Peyer's patch (tissue), 4 donors: ENCODE data around the gene IKBKG. TPM values are rescaled to one million over a fixed set of nuclear protein-coding genes. Genes with fewer than 3 reads are reported as not detected.

Experiments
- DNase-seq, 3 donors: peaks; one replicate each; pipeline ENCODE4 v3.0.0-alpha.2; 2017 to 2019
- H3K27ac ChIP-seq, 4 donors: fragments of 200-600 bp; sonication (generic); one replicate each; pipeline ENCODE4 v1.5.1; 2016 to 2019
- H3K27me3 ChIP-seq, 2 donors: fragments of 200-600 bp; sonication (generic); one replicate each; pipeline ENCODE4 v1.5.1; 2019
- H3K36me3 ChIP-seq, 3 donors: fragments of 200-600 bp; sonication (generic); one replicate each; pipeline ENCODE4 v1.5.1; 2016 to 2019
- H3K4me1 ChIP-seq, 4 donors: fragments of 200-600 bp; sonication (generic); one replicate each; pipeline ENCODE4 v1.5.1; 2016 to 2019
- H3K4me3 ChIP-seq, 4 donors: fragments of 200-600 bp; sonication (generic); 1 replicate in 3 of 4; 2 replicates in 1 of 4; pipeline ENCODE4 v1.5.1; 2016 to 2019; ENCODE audit warnings: mild to moderate bottlenecking in 1 of 4
- H3K9me3 ChIP-seq, 4 donors: fragments of 200-600 bp; sonication (generic); one replicate each; pipeline ENCODE4 v1.5.1; 2016 to 2019; ENCODE audit warnings: mild to moderate bottlenecking in 1 of 4
- CTCF ChIP-seq, 6 experiments: fragments of 450-650 bp in 4 of 6; fragments of 200-600 bp in 2 of 6; sonication (generic) in 1 of 6; IDR thresholded peaks; one replicate each; pipeline ENCODE4 v1.5.1; 2017 to 2019; ENCODE audit warnings: antibody characterized with exemption in 6 of 6, mild to moderate bottlenecking in 3 of 6, moderate library complexity in 1 of 6
- POLR2A ChIP-seq, 2 donors: fragments of 450-650 bp; IDR thresholded peaks; one replicate each; pipeline ENCODE4 v1.5.1; 2017; ENCODE audit warnings: antibody characterized with exemption in 2 of 2, mild to moderate bottlenecking in 2 of 2, moderate library complexity in 2 of 2
- total RNA-seq, 4 donors: library from RNA; depleted of rRNA; stranded (reverse); fragments of >200 nt; gene quantifications; one replicate each; pipeline ENCODE4 v1.1.0, GENCODE V29; 2016

IKBKG gene
- total RNA-seq, 4 donors from 2014 or later, result 11.9 to 74.3 (median 23.3) TPM

DNA sequence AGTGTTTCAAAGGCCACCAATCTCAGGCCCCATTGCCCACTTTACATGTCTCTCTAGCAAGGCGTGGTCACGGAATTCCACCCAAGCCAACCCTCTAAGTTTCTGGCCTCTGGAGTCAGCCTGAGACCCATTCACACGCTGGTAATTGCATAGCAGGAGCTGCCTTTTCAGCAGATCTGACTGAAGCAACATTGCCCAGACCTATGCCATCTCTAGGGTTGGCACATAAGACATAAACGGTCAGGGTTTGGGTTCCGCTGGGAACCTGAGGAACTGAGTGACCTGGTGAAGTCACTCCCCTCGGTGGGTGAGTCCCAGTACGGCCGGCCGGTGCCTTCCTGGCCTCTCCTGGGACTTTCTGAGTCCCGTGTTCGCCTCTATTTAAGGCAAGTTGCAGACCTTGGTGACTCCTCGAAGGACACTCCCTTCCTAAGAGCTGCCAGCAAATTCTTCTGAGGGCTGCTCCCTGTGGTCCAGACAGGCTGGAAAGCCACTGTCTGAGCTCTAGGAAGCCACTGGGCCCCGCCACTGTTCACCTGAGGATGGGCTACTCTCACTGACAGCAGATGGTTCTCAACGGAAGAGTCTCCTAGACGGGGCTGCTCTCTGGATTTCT lies 53.4 kb downstream of the IKBKG start:
- DNase-seq, result no peak

DNA sequence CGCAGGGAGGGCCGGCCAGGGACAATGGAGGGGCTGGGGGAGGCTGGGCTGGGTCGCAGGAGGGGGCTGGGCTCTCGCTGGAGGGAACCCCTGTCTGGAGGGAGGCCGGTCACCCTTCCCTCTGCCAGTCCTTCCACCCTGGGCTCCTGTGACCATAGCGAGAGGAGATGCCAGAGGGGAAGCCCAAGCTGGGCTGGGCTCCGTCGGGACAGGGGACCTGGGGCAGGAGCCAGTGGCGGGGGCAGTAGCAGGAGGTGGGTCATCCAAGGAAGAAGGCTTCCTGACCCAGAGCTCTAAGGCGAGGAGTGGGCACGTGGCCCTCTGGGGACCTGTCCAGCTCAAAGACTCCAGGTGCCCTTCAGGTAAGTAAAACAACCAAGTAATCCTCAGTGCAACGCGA lies 54.8 kb downstream of the IKBKG start:
- TF ChIP-seq POLR2A (IDR thresholded peaks at IDR 0.05), result no peak
- TF ChIP-seq CTCF (IDR thresholded peaks at IDR 0.05), result no peak
- no peaks in the 10 kb centered on the region for H3K36me3 ChIP-seq
- no peaks in the 10 kb centered on the region for H3K4me1 ChIP-seq
- H3K9me3 ChIP-seq, result no peaks in the 10 kb centered on the region
- H3K4me3 ChIP-seq, result no peak overlapping the region
- H3K27me3 ChIP-seq, result no peaks in the 10 kb centered on the region
- H3K27ac ChIP-seq, result no peak overlapping the region
- no peak for DNase-seq

More for the DNA sequence above, 53.4 kb downstream of the IKBKG start:
- no peak overlapping the region for H3K27ac ChIP-seq
- no peak overlapping the region for H3K4me3 ChIP-seq
- no peaks in the 10 kb centered on the region for H3K9me3 ChIP-seq
- no peaks in the 10 kb centered on the region for H3K27me3 ChIP-seq
- H3K4me1 ChIP-seq, result no peaks in the 10 kb centered on the region
- H3K36me3 ChIP-seq, result no peaks in the 10 kb centered on the region
- no peak for TF ChIP-seq POLR2A (IDR thresholded peaks at IDR 0.05)
- TF ChIP-seq CTCF (IDR thresholded peaks at IDR 0.05), result no peak

DNA sequence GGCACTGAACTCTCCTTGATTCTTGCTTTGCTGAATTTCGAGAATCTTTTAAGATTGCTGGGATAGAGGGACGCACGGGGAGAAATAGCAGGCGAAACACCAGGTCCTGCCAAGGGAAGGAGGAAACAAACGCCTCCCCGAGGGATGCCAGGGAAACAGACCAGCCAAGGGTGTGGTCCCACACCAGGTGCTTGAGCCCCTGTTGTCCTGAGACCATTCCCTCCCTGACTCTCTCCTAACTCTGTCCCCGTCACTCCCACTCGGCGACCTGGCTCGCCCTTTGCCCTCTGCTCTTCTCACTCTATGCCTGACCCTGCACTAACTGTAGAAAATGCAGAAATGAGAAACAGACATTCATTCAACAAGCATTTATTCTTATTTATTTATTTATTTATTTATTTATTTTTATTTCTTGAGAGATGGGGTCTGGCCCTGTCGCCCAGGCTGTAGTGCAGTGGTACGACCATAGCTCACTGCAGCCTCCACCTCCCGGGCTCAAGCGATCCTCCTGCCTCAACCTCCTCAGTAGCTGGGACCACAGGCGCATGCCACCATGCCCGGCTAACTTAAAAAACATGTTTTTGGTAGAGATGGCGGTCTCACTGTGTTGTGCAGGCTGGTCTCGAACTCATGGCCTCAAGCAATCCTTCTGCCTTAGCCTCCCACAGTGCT lies 55.5 kb downstream of the IKBKG start:
- Histone ChIP-seq H3K27ac (no peak overlapping the region), H3K36me3 (no peaks in the 10 kb centered on the region), H3K4me3 (no peak overlapping the region), H3K27me3 (no peaks in the 10 kb centered on the region), H3K9me3 (no peaks in the 10 kb centered on the region), H3K4me1 (no peaks in the 10 kb centered on the region)
- DNase-seq, result no peak
- TF ChIP-seq CTCF (IDR thresholded peaks at IDR 0.05), result no peak
- no peak for TF ChIP-seq POLR2A (IDR thresholded peaks at IDR 0.05)

GRCh38 chrX:154603438-154604430 lies 56.3 kb downstream of the IKBKG start:
- Histone ChIP-seq H3K36me3 (no peaks in the 10 kb centered on the region), H3K4me1 (no peaks in the 10 kb centered on the region), H3K27ac (no peak overlapping the region), H3K9me3 (no peaks in the 10 kb centered on the region), H3K4me3 (no peak overlapping the region), H3K27me3 (no peaks in the 10 kb centered on the region)
- no peak for DNase-seq
- TF ChIP-seq CTCF (IDR thresholded peaks at IDR 0.05) (no peak), POLR2A (IDR thresholded peaks at IDR 0.05) (no peak)

- TF ChIP-seq POLR2A (IDR thresholded peaks at IDR 0.05) (no peak), CTCF (IDR thresholded peaks at IDR 0.05) (no peak)
- no peak overlapping the region for H3K27ac ChIP-seq
- H3K4me1 ChIP-seq, result no peaks in the 10 kb centered on the region
- no peak for DNase-seq
- no peaks in the 10 kb centered on the region for H3K27me3 ChIP-seq
- H3K4me3 ChIP-seq, result no peak overlapping the region
- no peaks in the 10 kb centered on the region for H3K9me3 ChIP-seq
- H3K36me3 ChIP-seq, result no peaks in the 10 kb centered on the region
Measured at GRCh38 chrX:154605566-154605965, 58.1 kb downstream of the IKBKG start.
